Testis (tissue), 3 donors: ENCODE data around the gene PRODH. TPM values are rescaled to one million over a fixed set of nuclear protein-coding genes. Genes with fewer than 3 reads are reported as not detected.
"Not testable (repeated sequence)": the region's sequence is repeated elsewhere in the genome, so short reads cannot be mapped to it uniquely, and the experiment has no call there.

ENCODE experiments used
- DNase-seq: peaks from one replicate; pipeline ENCODE4 v3.0.0-alpha.2; 2019
- H3K27ac ChIP-seq, 2 donors: fragments of 200-600 bp; sonication (generic); one replicate each; pipeline ENCODE4 v1.5.1; 2019
- H3K27me3 ChIP-seq: fragments of 200-600 bp; sonication (generic); one replicate; pipeline ENCODE4 v1.5.1; 2019
- H3K36me3 ChIP-seq: fragments of 200-600 bp; sonication (generic); one replicate; pipeline ENCODE4 v1.5.1; 2017; ENCODE audit warnings: low read depth; ENCODE audit errors: missing control alignments
- H3K4me1 ChIP-seq: fragments of 200-600 bp; sonication (generic); one replicate; pipeline ENCODE4 v1.5.1; 2019
- H3K4me3 ChIP-seq, 2 donors: fragments of 200-600 bp; sonication (generic); one replicate each; pipeline ENCODE4 v1.5.1; 2017 to 2019
- H3K9me3 ChIP-seq: fragments of 200-600 bp; sonication (generic); one replicate; pipeline ENCODE4 v1.5.1; 2017
- POLR2A ChIP-seq: fragments of 450-650 bp; IDR thresholded peaks from one replicate; pipeline ENCODE4 v1.6.1; 2017; ENCODE audit warnings: antibody characterized with exemption, mild to moderate bottlenecking, moderate library complexity
- WGBS, 2 donors: methylation state at CpG; one replicate each; pipeline ENCODE4 v1.1.5; 2018; 5-methylcytosine and 5-hydroxymethylcytosine counted together
- intact Hi-C: fragments of 100-400 bp; cut with DNase I; formaldehyde crosslinking; loops from one replicate; pipeline ENCODE4 v1.15.1; 2023; ENCODE audit warnings: low total_unique reads
- polyA plus RNA-seq: library from polyadenylated mRNA; stranded (reverse); fragments of 350-450 nt; fragmentation: Illumina TruSeq; extraction: RNeasy Lipid Tissue Mini Kit (QIAGEN cat#74804); gene quantifications from one replicate; pipeline ENCODE4 v1.2.3, GENCODE V29; 2014; ENCODE audit warnings: low read depth, low replicate concordance; ENCODE audit not compliant: insufficient read depth
- total RNA-seq, 2 donors: library from RNA; depleted of rRNA; stranded (reverse); fragments of >200 nt; gene quantifications; one replicate each; pipeline ENCODE4 v1.2.3, GENCODE V29; 2016
- TF ChIP-seq, protein P1 (sequence below), 3 experiments: fragments of 450-650 bp in 2 of 3; fragments of 200-600 bp in 1 of 3; sonication (generic) in 1 of 3; IDR thresholded peaks; one replicate each; pipeline ENCODE4 v1.5.1; 2016 to 2019; ENCODE audit warnings: antibody characterized with exemption in 3 of 3, mild to moderate bottlenecking in 2 of 3, moderate library complexity in 1 of 3

Gene PRODH
- total and polyA plus RNA-seq, 3 donors from 2014 or later, result 3.2 to 7.4 (median 5.6) TPM

DNA sequence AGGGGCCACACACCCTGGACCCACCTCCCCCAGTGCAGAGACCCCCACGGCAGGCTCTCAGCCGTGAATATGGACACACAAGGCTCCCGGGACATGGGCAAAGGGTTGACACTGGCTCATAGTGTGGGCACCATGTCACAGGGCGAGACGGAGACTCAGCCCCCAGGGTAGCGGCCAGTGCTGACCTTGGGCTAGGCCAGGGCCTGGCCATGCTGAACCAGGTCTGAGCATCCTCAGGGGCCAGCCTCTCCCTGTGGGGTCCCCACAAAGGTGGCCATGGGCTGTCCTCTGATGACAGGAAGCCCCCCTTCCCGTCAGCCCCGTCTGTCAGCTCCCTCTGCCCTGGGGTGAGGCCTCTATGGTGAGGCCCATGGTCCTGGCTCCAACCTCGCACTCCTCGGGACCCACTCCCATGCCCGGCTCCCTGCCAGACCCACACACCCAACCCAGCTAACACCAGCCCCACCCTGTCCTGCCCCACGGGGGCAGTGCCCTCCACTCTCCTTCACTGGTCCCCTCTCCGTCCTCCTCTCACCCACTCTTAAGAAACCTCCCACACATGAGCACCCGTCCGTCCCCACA lies 19.0 kb upstream of the PRODH start:
- intact Hi-C loops, result no loop called here
- WGBS, 2 donors, result 87 to 88% methylated on average over 9 to 15 of the region's 15 CpGs
- H3K27me3 ChIP-seq, result no peaks in the 10 kb centered on the region

DNA sequence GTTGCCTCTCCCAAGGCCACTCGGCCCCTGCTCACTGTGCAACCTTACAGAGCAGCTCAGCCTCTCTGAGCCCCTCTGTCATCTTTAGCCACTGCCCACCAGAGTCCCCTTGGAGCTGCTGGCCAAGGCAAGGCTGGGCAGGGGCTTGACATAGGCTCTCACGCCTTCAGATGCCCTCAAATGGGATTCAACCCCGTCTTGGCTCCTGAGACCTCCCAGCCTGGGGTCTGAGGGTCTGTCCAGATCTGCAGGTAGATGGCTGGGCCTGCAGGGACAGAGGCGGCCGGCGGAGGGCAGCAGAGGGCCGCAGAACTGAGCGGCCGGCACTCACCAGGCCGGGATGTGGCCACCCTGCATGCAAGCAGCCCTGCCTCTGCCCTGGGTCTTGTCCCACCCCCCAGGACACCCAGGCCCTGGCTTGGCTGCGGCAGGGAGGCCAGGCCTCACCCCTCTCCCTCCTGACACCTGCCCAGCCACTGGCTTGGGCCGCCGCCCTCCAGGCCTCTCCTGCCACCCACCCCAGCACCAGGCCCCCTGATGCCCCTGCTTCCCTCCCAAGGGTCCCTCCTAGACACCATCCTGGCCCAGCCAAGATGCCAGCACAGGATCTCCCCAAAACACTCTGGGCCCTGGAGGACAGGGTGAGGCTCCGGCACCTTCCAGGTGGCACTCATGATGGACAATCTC lies 18.4 kb upstream of the PRODH start:
- intact Hi-C loops, H3K27me3 ChIP-seq, H3K4me3 ChIP-seq, H3K36me3 ChIP-seq, H3K27ac ChIP-seq, H3K4me1 ChIP-seq, H3K9me3 ChIP-seq: not testable (repeated sequence)
- DNase-seq, result peak; percentile 76
- TF ChIP-seq, protein P1, sequence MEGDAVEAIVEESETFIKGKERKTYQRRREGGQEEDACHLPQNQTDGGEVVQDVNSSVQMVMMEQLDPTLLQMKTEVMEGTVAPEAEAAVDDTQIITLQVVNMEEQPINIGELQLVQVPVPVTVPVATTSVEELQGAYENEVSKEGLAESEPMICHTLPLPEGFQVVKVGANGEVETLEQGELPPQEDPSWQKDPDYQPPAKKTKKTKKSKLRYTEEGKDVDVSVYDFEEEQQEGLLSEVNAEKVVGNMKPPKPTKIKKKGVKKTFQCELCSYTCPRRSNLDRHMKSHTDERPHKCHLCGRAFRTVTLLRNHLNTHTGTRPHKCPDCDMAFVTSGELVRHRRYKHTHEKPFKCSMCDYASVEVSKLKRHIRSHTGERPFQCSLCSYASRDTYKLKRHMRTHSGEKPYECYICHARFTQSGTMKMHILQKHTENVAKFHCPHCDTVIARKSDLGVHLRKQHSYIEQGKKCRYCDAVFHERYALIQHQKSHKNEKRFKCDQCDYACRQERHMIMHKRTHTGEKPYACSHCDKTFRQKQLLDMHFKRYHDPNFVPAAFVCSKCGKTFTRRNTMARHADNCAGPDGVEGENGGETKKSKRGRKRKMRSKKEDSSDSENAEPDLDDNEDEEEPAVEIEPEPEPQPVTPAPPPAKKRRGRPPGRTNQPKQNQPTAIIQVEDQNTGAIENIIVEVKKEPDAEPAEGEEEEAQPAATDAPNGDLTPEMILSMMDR (IDR thresholded peaks at IDR 0.05), result peak; percentile 66 to 79 (median 76)
- WGBS, 2 donors, result 29 to 31% methylated on average over 1 to 11 of the region's 14 CpGs

More for the DNA sequence above, 19.0 kb upstream of the PRODH start:
- Histone ChIP-seq H3K36me3 (no peaks in the 10 kb centered on the region), H3K9me3 (no peaks in the 10 kb centered on the region), H3K4me3 (no peak overlapping the region), H3K4me1 (no peaks in the 10 kb centered on the region), H3K27ac (no peak overlapping the region)
- DNase-seq, result no peak
- TF ChIP-seq, protein P1 (IDR thresholded peaks at IDR 0.05), result no peak
- TF ChIP-seq POLR2A, result no peak

DNA sequence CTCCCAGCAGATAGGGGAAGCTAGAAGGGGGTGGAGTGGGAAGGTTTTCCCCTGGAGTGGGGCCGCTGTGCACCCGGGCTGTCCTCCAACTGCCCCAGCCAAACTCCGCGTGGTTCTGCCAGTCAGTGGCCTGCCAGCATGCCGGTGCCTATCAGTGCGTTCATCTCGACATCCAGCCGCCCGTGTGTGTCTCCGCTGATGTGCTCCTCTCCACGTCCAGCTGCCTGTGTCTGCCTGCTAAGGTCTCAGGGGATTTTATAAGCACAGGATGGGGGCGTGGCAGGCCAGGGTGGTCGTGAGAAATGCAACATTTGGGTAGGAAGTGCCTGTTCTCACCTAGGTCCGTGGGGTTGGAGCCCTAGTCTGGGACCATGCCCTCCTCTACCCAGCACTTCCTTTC lies 17.0 kb upstream of the PRODH start:
- WGBS, 2 donors, result 56 to 64% methylated on average over 8 to 10 of the region's 14 CpGs
- H3K9me3 ChIP-seq, H3K4me3 ChIP-seq, H3K36me3 ChIP-seq, intact Hi-C loops, H3K4me1 ChIP-seq, H3K27me3 ChIP-seq, DNase-seq, H3K27ac ChIP-seq: not testable (repeated sequence)

DNA sequence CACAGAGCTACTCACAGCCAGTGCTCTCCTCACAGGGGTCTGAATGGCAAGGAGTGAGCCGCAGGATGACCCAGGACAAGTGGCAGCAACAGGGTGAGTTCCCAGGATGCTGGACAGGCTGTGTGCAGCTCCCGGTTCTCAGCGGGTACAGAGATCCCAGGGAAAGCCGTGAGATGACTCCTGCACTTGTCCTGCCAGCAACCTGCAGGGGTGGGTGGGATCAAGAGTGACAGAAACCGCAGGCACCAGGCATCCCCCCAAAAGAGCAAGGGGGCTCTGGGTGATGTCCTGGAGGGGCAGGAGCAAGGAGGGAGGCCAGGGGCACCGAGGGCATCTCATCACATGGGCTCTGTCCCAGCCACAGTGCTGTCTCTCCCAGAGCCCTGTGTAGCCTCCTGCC lies 15.9 kb upstream of the PRODH start:
- TF ChIP-seq, protein P1 (IDR thresholded peaks at IDR 0.05), result no peak
- TF ChIP-seq POLR2A, result no peak
- 74 to 85% methylated on average over 6 of the region's 6 CpGs for WGBS, 2 donors
- intact Hi-C loops, result no loop called here
- Histone ChIP-seq H3K9me3 (no peaks in the 10 kb centered on the region), H3K4me1 (no peaks in the 10 kb centered on the region), H3K36me3 (no peaks in the 10 kb centered on the region), H3K4me3 (no peak overlapping the region), H3K27me3 (no peaks in the 10 kb centered on the region), H3K27ac (no peak overlapping the region)
- no peak for DNase-seq

DNA sequence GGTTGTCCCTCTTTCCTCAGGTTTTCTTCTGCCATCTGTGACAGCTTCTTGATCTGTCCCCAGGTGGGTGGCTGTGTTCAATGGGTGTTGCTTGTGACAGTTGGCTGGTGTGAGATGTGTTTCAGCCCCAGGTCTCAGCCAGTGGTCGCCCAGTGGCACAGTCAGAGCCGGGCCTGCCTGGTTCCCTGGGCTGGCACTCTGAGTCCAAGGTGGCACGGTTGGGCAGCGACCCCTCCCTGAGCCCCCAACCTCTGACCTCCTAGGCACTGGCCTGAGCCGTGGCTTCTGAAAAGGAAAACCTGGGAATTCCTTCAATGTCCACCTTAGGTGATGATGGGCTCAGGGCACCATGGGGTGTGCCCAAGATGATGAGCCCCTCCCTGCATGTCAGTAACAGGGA lies 14.0 kb upstream of the PRODH start:
- Histone ChIP-seq H3K9me3 (no peaks in the 10 kb centered on the region), H3K36me3 (no peaks in the 10 kb centered on the region), H3K4me3 (no peak overlapping the region), H3K4me1 (no peaks in the 10 kb centered on the region), H3K27ac (no peak overlapping the region), H3K27me3 (no peaks in the 10 kb centered on the region)
- 84 to 89% methylated on average over 5 of the region's 5 CpGs for WGBS, 2 donors
- intact Hi-C loops, result no loop called here
- TF ChIP-seq, protein P1 (IDR thresholded peaks at IDR 0.05), result no peak
- TF ChIP-seq POLR2A, result no peak
- DNase-seq, result no peak
